ENCODE results near the gene MGAT4B.

DNA sequence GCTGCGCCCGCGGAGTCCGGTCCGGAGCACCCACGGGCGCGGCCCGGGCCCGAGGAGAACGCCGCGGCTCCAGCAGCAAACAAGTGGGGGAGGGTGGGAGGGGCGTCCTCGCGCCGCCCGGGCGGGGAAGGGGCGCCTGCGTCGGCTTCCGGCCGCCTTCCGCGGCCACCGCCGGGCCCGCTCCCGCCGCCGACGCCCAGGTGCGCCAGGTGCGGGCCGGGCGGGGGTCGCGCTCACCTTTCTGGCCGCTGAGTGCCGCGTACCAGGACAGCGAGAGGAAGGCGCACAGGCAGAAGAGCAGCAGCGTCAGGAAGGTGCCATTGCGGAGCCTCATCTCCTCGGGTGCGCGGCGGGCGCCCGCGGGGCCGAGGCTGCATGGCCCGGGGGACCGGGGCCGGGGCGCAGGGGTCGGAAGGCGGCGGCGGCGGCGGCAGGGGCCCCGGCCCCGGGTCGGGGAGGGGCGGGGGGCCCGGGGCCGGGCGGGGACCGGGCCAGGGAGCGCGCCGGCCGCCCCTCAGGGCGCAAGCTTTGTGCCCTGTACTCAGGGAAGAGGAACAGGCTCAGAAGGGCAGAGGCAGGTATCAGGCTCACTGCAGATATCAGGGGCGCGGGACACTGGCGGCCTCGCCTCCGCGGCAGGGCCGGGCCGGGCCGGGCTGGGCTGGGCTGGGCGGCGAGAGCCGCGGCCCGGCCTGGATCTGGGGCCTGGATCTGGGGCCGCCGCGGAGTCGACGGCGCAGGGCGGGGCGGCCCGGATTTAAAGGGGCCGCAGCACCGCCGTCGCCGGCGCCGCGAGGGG, at the start of gene MGAT4B:
- TF ChIP-seq, protein P1, sequence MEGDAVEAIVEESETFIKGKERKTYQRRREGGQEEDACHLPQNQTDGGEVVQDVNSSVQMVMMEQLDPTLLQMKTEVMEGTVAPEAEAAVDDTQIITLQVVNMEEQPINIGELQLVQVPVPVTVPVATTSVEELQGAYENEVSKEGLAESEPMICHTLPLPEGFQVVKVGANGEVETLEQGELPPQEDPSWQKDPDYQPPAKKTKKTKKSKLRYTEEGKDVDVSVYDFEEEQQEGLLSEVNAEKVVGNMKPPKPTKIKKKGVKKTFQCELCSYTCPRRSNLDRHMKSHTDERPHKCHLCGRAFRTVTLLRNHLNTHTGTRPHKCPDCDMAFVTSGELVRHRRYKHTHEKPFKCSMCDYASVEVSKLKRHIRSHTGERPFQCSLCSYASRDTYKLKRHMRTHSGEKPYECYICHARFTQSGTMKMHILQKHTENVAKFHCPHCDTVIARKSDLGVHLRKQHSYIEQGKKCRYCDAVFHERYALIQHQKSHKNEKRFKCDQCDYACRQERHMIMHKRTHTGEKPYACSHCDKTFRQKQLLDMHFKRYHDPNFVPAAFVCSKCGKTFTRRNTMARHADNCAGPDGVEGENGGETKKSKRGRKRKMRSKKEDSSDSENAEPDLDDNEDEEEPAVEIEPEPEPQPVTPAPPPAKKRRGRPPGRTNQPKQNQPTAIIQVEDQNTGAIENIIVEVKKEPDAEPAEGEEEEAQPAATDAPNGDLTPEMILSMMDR (IDR thresholded peaks at IDR 0.05), result no peak
- TF ChIP-seq POLR2A (IDR thresholded peaks at IDR 0.05), result peak in 1 of 2 donors; percentile 79
